Esophagus muscularis mucosa (tissue), 4 donors: Measurements from ENCODE around the gene METTL6. TPM values are rescaled to one million over a fixed set of nuclear protein-coding genes. Genes with fewer than 3 reads are reported as not detected.

Experiments
- DNase-seq: peaks from one replicate; pipeline ENCODE4 v3.0.0-alpha.2; 2017; ENCODE audit errors: extremely low spot score
- H3K27ac ChIP-seq, 4 donors: fragments of 200-600 bp; sonication (generic); replicated peaks in 1 of 4; 1 replicate in 3 of 4; 2 replicates in 1 of 4; pipeline ENCODE4 v1.5.1; 2016 to 2019; ENCODE audit warnings: mild to moderate bottlenecking in 1 of 4
- H3K27me3 ChIP-seq, 4 donors: fragments of 200-600 bp; sonication (generic); one replicate each; pipeline versions ENCODE4 v1.5.1 to v1.6.0; 2016 to 2019
- H3K36me3 ChIP-seq, 4 donors: fragments of 200-600 bp; sonication (generic); one replicate each; pipeline ENCODE4 v1.5.1; 2016 to 2019
- H3K4me1 ChIP-seq, 4 donors: fragments of 200-600 bp; sonication (generic); one replicate each; pipeline ENCODE4 v1.5.1; 2016 to 2019
- H3K4me3 ChIP-seq, 4 donors: fragments of 200-600 bp; sonication (generic); 1 replicate in 2 of 4; 2 replicates in 2 of 4; pipeline ENCODE4 v1.5.1; 2016 to 2019; ENCODE audit warnings: mild to moderate bottlenecking in 4 of 4, moderate library complexity in 1 of 4
- H3K9me3 ChIP-seq, 4 donors: fragments of 200-600 bp; sonication (generic); 1 replicate in 3 of 4; 2 replicates in 1 of 4; pipeline ENCODE4 v1.5.1; 2016 to 2019
- CTCF ChIP-seq, 3 experiments: fragments of 200-600 bp in 2 of 3; fragments of 450-650 bp in 1 of 3; sonication (generic) in 2 of 3; IDR thresholded peaks; one replicate each; pipeline ENCODE4 v1.5.1; 2017 to 2019; ENCODE audit warnings: antibody characterized with exemption in 3 of 3, mild to moderate bottlenecking in 2 of 3, moderate library complexity in 1 of 3
- EP300 ChIP-seq: sonication (generic); formaldehyde crosslinking; IDR thresholded peaks from one replicate; pipeline ENCODE4 v1.6.1; 2017; ENCODE audit warnings: antibody characterized with exemption
- POLR2A ChIP-seq: fragments of 450-650 bp; IDR thresholded peaks from one replicate; pipeline ENCODE4 v1.6.1; 2017; ENCODE audit warnings: antibody characterized with exemption, moderate library complexity, mild to moderate bottlenecking, low read depth
- POLR2AphosphoS5 ChIP-seq, 2 donors: sonication (generic); formaldehyde crosslinking; IDR thresholded peaks; one replicate each; pipeline ENCODE4 v1.6.1; 2017; ENCODE audit warnings: antibody characterized with exemption in 2 of 2
- WGBS: methylation state at CpG from one replicate; pipeline ENCODE4 v1.1.5; 2018; 5-methylcytosine and 5-hydroxymethylcytosine counted together
- intact Hi-C: fragments of 100-400 bp; cut with DNase I; formaldehyde crosslinking; loops from one replicate; pipeline ENCODE4 v1.15.1; 2023
- total RNA-seq, 4 donors: library from RNA; depleted of rRNA; stranded (reverse); fragments of >200 nt; gene quantifications; one replicate each; pipeline versions ENCODE4 v1.1.0 to v1.2.1, GENCODE V29; 2016

METTL6 gene
- 10 to 100 TPM; 10.9 to 18.7 (median 11.8) TPM for total RNA-seq

GRCh38 chr3:15427182-15427880, at the start of gene METTL6, which contains the start of gene EAF1:
Gene METTL6, minus strand, starts transcription at chr3:15427544. Its CDS starts 1,033 bp downstream, at chr3:15426511.
Gene EAF1, plus strand, starts transcription at chr3:15427598. Its CDS starts 182 bp downstream, at chr3:15427780.
- DNase-seq: peak; percentile 95
- H3K36me3 ChIP-seq: peaks cover 4 to 49% (median 31%) of the 10 kb centered on the region in 4 donors
- 0% methylated on average over 22 of the region's 52 CpGs for WGBS
- no peaks in the 10 kb centered on the region for H3K9me3 ChIP-seq
- intact Hi-C loops: loop anchor here (5.0 kb wide), 1 partner anchor 130 kb away; no protein-coding TSS in a partner anchor
- peak within 1 kb of the TSS; percentile 72 to 93 (median 83) for H3K4me3 ChIP-seq
- H3K27me3 ChIP-seq: no peaks in the 10 kb centered on the region
- peaks cover 24 to 64% (median 42%) of the 10 kb centered on the region in 4 donors for H3K4me1 ChIP-seq
- peak within 1 kb of the TSS; percentile 76 to 84 (median 81) for H3K27ac ChIP-seq
- no peak for TF ChIP-seq POLR2A
- no peak for TF ChIP-seq EP300
- peak in 2 of 3 experiments; percentile 4 to 42 for TF ChIP-seq CTCF (IDR thresholded peaks at IDR 0.05)
- peak; percentile 67 to 75 for TF ChIP-seq POLR2AphosphoS5 (IDR thresholded peaks at IDR 0.05)

GRCh38 chr3:15476378-15476777, 49.0 kb upstream of the METTL6 start:
- 77% methylated on average over 3 of the region's 3 CpGs for WGBS
- no peak overlapping the region for H3K4me3 ChIP-seq
- DNase-seq: no peak
- intact Hi-C loops: no loop called here
- H3K4me1 ChIP-seq: peaks cover 0 to 9% (median 3%) of the 10 kb centered on the region in 4 donors
- H3K27ac ChIP-seq: no peak overlapping the region
- no peaks in the 10 kb centered on the region for H3K9me3 ChIP-seq
- H3K36me3 ChIP-seq: peaks cover 0 to 2% (median 0%) of the 10 kb centered on the region in 4 donors
- H3K27me3 ChIP-seq: no peaks in the 10 kb centered on the region
- TF ChIP-seq POLR2A: no peak
- TF ChIP-seq EP300: no peak
- TF ChIP-seq CTCF (IDR thresholded peaks at IDR 0.05): no peak
- TF ChIP-seq POLR2AphosphoS5 (IDR thresholded peaks at IDR 0.05): no peak

GRCh38 chr3:15475161-15475560, 47.8 kb upstream of the METTL6 start:
- Histone ChIP-seq H3K27me3 (no peaks in the 10 kb centered on the region), H3K9me3 (no peaks in the 10 kb centered on the region), H3K27ac (no peak overlapping the region), H3K36me3 (peaks cover 0 to 2% (median 0%) of the 10 kb centered on the region in 4 donors), H3K4me1 (peaks cover 0 to 9% (median 3%) of the 10 kb centered on the region in 4 donors), H3K4me3 (no peak overlapping the region)
- intact Hi-C loops: no loop called here
- TF ChIP-seq EP300 (no peak), POLR2A (no peak), POLR2AphosphoS5 (IDR thresholded peaks at IDR 0.05) (no peak), CTCF (IDR thresholded peaks at IDR 0.05) (no peak)
- DNase-seq: no peak
- 62% methylated on average over 5 of the region's 5 CpGs for WGBS

- peaks cover 0 to 2% (median 0%) of the 10 kb centered on the region in 4 donors for H3K36me3 ChIP-seq
- TF ChIP-seq CTCF (IDR thresholded peaks at IDR 0.05) (no peak), POLR2AphosphoS5 (IDR thresholded peaks at IDR 0.05) (no peak), EP300 (no peak)
- 85% methylated on average over 3 of the region's 3 CpGs for WGBS
- no peaks in the 10 kb centered on the region for H3K9me3 ChIP-seq
- no peak overlapping the region for H3K4me3 ChIP-seq
- H3K4me1 ChIP-seq: no peaks in the 10 kb centered on the region
- no peak for DNase-seq
- intact Hi-C loops: no loop called here
- no peak overlapping the region for H3K27ac ChIP-seq
- H3K27me3 ChIP-seq: no peaks in the 10 kb centered on the region
Observed at GRCh38 chr3:15471861-15472260, 44.5 kb upstream of the METTL6 start.
